ENCODE measurements around the gene CAV1.

CAV1 gene

DNA sequence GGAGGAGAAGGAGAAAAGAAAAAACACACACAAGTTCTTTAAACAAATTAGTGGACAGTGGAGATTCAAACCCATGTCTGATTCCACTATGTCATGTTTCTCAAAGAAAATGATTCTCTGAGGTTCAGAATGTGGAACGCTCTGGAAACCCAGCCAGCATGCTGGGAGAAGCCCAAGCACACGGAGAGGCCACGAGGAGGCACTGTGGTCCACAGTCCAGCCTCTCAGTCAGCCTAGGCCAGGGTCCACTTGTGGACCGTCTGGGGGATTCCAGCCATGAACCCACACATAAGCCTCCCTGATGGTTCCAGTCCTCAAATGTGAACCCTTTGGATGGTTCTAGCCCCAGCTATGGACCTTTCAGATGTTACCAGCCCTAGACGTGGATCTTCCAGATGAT, 73.4 kb downstream of the CAV1 start:
- H3K36me3 ChIP-seq (ENCODE audit: control insufficient read depth, insufficient read depth, low read length), result no peaks in the 10 kb centered on the region
- H3K27ac ChIP-seq (ENCODE audit: insufficient read depth, low read length, poor library complexity, severe bottlenecking), result no peak overlapping the region
- no peak overlapping the region for H3K4me3 ChIP-seq (ENCODE audit: insufficient read depth, low read depth, low read length, poor library complexity, severe bottlenecking)
- no peaks in the 10 kb centered on the region for H3K9me3 ChIP-seq (ENCODE audit: control insufficient read depth, low read length)
- H3K27me3 ChIP-seq (replicated peaks; ENCODE audit: control insufficient read depth, insufficient read depth, low read length, poor library complexity, severe bottlenecking), result peaks cover 3% of the 10 kb centered on the region
- no peaks in the 10 kb centered on the region for H3K4me1 ChIP-seq (ENCODE audit: control insufficient read depth, insufficient read depth, low read length, poor library complexity, severe bottlenecking)
- DNase-seq, result no peak

DNA sequence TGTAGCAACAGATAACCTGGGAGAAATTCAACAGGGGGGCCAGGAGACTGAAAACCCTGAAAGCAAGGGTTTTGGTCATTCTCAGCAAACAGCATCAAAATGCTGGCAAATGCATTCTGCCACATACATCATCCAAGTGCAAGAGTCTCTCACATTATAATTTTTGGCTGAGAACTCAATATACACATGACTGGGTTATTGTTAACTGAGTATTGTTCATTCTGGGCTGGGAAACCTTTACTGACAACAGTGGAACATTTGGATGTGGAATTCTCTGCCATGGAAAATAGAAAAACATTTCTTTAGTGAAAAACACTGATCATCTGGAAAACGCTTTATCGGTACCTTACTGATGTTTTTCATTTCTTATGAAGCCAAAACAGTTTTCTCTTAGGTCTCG, 74.0 kb downstream of the CAV1 start:
- no peaks in the 10 kb centered on the region for H3K4me1 ChIP-seq (ENCODE audit: control insufficient read depth, insufficient read depth, low read length, poor library complexity, severe bottlenecking)
- no peaks in the 10 kb centered on the region for H3K27me3 ChIP-seq (replicated peaks; ENCODE audit: control insufficient read depth, insufficient read depth, low read length, poor library complexity, severe bottlenecking)
- no peaks in the 10 kb centered on the region for H3K9me3 ChIP-seq (ENCODE audit: control insufficient read depth, low read length)
- no peak for DNase-seq
- no peaks in the 10 kb centered on the region for H3K36me3 ChIP-seq (ENCODE audit: control insufficient read depth, insufficient read depth, low read length)
- H3K27ac ChIP-seq (ENCODE audit: insufficient read depth, low read length, poor library complexity, severe bottlenecking), result no peak overlapping the region
- H3K4me3 ChIP-seq (ENCODE audit: insufficient read depth, low read depth, low read length, poor library complexity, severe bottlenecking), result no peak overlapping the region

DNA sequence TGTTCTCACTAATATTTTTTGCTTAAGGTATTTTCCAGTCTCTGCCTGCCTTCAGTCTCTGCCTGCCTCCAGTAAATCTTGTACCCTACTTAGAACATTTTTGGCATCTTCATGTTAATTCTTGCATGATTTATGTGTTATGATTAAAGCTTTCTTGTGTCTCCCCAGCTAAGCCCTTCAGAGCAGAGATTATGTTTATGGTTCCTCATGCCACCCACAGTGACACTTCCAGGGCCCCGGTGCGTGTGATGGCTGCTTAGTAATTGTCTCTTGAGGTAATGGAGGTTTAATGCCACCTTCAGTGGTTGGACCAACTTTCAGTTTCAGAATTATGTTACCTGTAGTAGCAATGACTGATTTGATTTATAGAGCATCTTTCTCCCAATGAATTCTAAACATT, 76.6 kb downstream of the CAV1 start:
- H3K36me3 ChIP-seq (ENCODE audit: control insufficient read depth, insufficient read depth, low read length), result no peaks in the 10 kb centered on the region
- no peaks in the 10 kb centered on the region for H3K27me3 ChIP-seq (replicated peaks; ENCODE audit: control insufficient read depth, insufficient read depth, low read length, poor library complexity, severe bottlenecking)
- DNase-seq, result no peak
- no peaks in the 10 kb centered on the region for H3K4me1 ChIP-seq (ENCODE audit: control insufficient read depth, insufficient read depth, low read length, poor library complexity, severe bottlenecking)
- H3K4me3 ChIP-seq (ENCODE audit: insufficient read depth, low read depth, low read length, poor library complexity, severe bottlenecking), result no peak overlapping the region
- no peaks in the 10 kb centered on the region for H3K9me3 ChIP-seq (ENCODE audit: control insufficient read depth, low read length)
- no peak overlapping the region for H3K27ac ChIP-seq (ENCODE audit: insufficient read depth, low read length, poor library complexity, severe bottlenecking)

DNA sequence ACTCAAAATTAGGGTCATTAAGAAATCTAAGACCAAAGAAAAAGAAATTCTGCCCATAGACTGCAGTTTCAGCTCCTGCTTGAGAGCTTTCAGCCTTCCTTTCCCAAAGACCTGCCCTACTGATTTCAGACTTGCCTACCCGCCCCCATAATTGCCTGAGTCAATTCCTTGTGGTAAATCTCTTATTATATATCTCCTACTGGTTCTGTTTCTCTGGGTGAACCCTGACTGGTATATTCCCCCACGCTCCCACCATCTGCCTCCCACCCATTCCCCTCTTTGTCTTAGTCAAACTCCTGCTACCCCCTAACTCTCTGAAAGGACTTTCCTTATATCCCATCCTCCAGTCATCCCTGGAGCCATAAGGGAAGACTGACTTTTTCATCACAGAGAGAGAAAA, 82.5 kb downstream of the CAV1 start:
- no peak overlapping the region for H3K4me3 ChIP-seq (ENCODE audit: insufficient read depth, low read depth, low read length, poor library complexity, severe bottlenecking)
- H3K4me1 ChIP-seq (ENCODE audit: control insufficient read depth, insufficient read depth, low read length, poor library complexity, severe bottlenecking), result no peaks in the 10 kb centered on the region
- no peaks in the 10 kb centered on the region for H3K36me3 ChIP-seq (ENCODE audit: control insufficient read depth, insufficient read depth, low read length)
- no peak for DNase-seq
- H3K27ac ChIP-seq (ENCODE audit: insufficient read depth, low read length, poor library complexity, severe bottlenecking), result no peak overlapping the region
- H3K27me3 ChIP-seq (replicated peaks; ENCODE audit: control insufficient read depth, insufficient read depth, low read length, poor library complexity, severe bottlenecking), result no peaks in the 10 kb centered on the region
- no peaks in the 10 kb centered on the region for H3K9me3 ChIP-seq (ENCODE audit: control insufficient read depth, low read length)

DNA sequence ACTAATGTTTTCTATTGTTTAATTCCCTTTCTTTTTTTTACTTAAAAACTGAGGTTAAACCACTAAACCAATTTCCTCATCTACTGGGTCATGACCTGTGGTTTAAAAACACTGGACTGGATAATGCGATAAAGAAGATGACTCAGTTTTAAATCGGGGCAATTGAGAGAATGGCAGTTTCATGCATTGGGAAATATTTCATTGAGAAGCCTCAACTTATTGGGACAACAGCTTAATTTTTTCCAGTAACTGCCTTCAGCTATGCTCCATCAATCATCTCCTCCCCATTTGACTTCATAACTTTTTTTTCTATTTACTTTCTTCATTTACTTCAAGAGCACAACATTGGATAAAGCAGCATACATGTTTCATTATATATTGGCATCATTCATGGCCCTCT, 85.4 kb downstream of the CAV1 start:
- peaks cover 3% of the 10 kb centered on the region for H3K27me3 ChIP-seq (replicated peaks; ENCODE audit: control insufficient read depth, insufficient read depth, low read length, poor library complexity, severe bottlenecking)
- no peaks in the 10 kb centered on the region for H3K36me3 ChIP-seq (ENCODE audit: control insufficient read depth, insufficient read depth, low read length)
- H3K27ac ChIP-seq (ENCODE audit: insufficient read depth, low read length, poor library complexity, severe bottlenecking), result no peak overlapping the region
- DNase-seq, result no peak
- H3K4me1 ChIP-seq (ENCODE audit: control insufficient read depth, insufficient read depth, low read length, poor library complexity, severe bottlenecking), result no peaks in the 10 kb centered on the region
- no peak overlapping the region for H3K4me3 ChIP-seq (ENCODE audit: insufficient read depth, low read depth, low read length, poor library complexity, severe bottlenecking)
- H3K9me3 ChIP-seq (ENCODE audit: control insufficient read depth, low read length), result no peaks in the 10 kb centered on the region

DNA sequence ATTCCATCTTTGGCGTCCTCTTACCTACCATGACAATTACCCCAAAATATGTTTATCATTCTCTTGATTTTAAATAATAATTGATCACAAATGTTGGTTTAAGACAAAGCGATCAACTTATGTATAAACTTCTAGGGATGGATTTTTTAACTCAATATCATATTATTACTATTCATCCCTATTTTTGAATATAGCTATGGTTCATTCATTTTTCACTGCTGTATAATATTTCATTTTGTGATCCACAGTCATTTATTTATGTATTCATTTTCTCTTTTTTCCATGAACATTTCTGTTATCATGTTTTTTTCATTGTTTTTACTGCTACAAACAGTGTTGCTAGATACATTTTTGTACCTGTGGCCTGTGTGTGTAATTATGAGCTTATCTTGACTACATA, 85.9 kb downstream of the CAV1 start:
- Histone ChIP-seq H3K4me3 (ENCODE audit: insufficient read depth, low read depth, low read length, poor library complexity, severe bottlenecking) (no peak overlapping the region), H3K9me3 (ENCODE audit: control insufficient read depth, low read length) (no peaks in the 10 kb centered on the region), H3K36me3 (ENCODE audit: control insufficient read depth, insufficient read depth, low read length) (no peaks in the 10 kb centered on the region), H3K27me3 (replicated peaks; ENCODE audit: control insufficient read depth, insufficient read depth, low read length, poor library complexity, severe bottlenecking) (peaks cover 3% of the 10 kb centered on the region), H3K27ac (ENCODE audit: insufficient read depth, low read length, poor library complexity, severe bottlenecking) (no peak overlapping the region), H3K4me1 (ENCODE audit: control insufficient read depth, insufficient read depth, low read length, poor library complexity, severe bottlenecking) (no peaks in the 10 kb centered on the region)
- DNase-seq, result no peak

Data from effector memory CD4-positive, alpha-beta T cell (primary cell).